ENCODE measurements around the gene ECE1.

DNA sequence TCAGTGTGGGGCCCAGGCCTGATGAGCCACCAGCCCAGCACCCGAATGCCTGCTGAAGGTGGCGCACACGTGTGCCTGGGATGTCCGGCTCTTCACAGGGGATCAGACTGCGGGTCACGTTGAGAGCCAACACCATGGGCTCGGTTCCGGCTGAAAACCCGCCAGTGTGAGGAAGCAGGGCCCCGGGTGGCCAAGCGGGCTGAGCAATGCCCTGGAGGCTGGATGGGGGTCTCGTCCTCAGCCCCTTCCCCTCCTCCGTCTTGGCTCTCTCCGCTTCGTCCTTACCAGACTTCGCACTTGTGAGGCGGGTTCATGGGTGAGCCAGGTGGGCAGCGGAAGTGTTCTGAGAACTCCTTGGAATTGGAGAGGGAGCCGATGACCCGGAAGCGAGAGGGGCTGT lies 70.6 kb downstream of the ECE1 start:
- TF ChIP-seq, protein P1, sequence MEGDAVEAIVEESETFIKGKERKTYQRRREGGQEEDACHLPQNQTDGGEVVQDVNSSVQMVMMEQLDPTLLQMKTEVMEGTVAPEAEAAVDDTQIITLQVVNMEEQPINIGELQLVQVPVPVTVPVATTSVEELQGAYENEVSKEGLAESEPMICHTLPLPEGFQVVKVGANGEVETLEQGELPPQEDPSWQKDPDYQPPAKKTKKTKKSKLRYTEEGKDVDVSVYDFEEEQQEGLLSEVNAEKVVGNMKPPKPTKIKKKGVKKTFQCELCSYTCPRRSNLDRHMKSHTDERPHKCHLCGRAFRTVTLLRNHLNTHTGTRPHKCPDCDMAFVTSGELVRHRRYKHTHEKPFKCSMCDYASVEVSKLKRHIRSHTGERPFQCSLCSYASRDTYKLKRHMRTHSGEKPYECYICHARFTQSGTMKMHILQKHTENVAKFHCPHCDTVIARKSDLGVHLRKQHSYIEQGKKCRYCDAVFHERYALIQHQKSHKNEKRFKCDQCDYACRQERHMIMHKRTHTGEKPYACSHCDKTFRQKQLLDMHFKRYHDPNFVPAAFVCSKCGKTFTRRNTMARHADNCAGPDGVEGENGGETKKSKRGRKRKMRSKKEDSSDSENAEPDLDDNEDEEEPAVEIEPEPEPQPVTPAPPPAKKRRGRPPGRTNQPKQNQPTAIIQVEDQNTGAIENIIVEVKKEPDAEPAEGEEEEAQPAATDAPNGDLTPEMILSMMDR (IDR thresholded peaks at IDR 0.05) = no peak
- TF ChIP-seq POLR2A (IDR thresholded peaks at IDR 0.05) = no peak
